ENCODE results near the gene OGG1. TPM values are rescaled to one million over a fixed set of nuclear protein-coding genes. Genes with fewer than 3 reads are reported as not detected.

The OGG1 gene
- total RNA-seq, 4 donors from 2014 or later: 51.2 to 163 (median 74.1) TPM

- H3K9me3 ChIP-seq: no peaks in the 10 kb centered on the region
- no peak overlapping the region for H3K4me3 ChIP-seq
- peaks cover 0 to 17% (median 5%) of the 10 kb centered on the region in 4 donors for H3K4me1 ChIP-seq
- H3K27me3 ChIP-seq: no peaks in the 10 kb centered on the region
- TF ChIP-seq POLR2A (IDR thresholded peaks at IDR 0.05) (no peak), CTCF (IDR thresholded peaks at IDR 0.05) (no peak)
- H3K27ac ChIP-seq: no peak overlapping the region
- H3K36me3 ChIP-seq: peaks cover 0 to 5% (median 0%) of the 10 kb centered on the region in 3 donors
- no peak for DNase-seq
These were observed 20.3 kb upstream of the OGG1 start for GRCh38 chr3:9729419-9729818.

GRCh38 chr3:9730657-9731205 is 19.0 kb upstream of the OGG1 start:
- peaks cover 0 to 17% (median 5%) of the 10 kb centered on the region in 4 donors for H3K4me1 ChIP-seq

DNA sequence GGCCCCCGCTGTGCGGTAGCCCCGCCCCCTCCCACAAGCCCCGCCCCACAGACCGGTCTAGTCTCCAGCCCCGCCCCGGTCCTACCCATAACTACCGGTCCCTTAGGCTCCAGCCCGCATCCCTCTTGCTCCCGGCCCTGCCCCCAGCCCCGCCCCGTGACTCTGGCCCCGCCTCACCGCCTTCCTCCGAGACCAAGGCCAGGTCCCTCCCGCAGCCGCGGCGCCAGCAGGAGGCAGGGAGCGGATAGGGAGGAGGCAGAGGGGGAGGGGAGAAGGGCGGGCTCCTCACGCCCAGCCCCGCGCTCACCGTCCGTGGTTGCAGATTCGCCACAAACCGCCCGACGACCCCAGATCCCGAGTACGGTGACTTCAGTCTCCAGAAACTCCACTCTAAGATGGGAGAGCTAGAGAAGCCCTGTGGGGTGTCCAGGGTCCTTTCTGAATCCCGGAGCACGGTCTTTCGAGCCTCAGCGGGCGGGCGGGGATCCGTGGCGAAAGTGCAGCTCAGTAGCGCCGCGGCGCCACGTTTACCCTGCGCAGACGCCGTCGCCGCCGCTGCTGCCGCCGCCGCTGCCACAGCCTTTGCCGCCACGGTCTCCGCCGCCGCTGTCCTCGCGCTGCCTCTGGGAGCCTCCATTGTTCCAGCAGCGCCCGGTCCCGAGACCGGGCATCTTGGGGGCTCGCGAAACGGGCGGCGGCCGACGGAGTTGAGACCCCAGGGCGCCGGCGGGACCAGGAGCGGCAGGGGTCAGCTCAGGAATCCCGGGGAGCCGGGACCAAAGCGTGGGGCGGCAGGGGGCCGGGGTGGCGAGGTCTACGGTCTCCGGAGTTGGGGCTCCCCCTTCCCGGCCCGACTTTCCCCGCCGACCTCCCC is 18.3 kb upstream of the OGG1 start, which contains the start of gene BRPF1:
TSS of gene BRPF1 (plus strand) at position 530 of the 874 bp plus-strand sequence. CDS start 2,406 bp downstream, outside the sequence.
- DNase-seq: peak; percentile 100
- no peaks in the 10 kb centered on the region for H3K9me3 ChIP-seq
- H3K27ac ChIP-seq: peak within 1 kb of the TSS; percentile 90 to 97 (median 92)
- no peaks in the 10 kb centered on the region for H3K27me3 ChIP-seq
- peak within 1 kb of the TSS; percentile 81 to 100 (median 88) for H3K4me3 ChIP-seq
- H3K4me1 ChIP-seq: peaks cover 0 to 17% (median 5%) of the 10 kb centered on the region in 4 donors
- peaks cover 0 to 25% (median 0%) of the 10 kb centered on the region in 3 donors for H3K36me3 ChIP-seq
- peak in 2 of 6 experiments; percentile 13 to 17 for TF ChIP-seq CTCF (IDR thresholded peaks at IDR 0.05)
- peak; percentile 42 to 54 for TF ChIP-seq POLR2A (IDR thresholded peaks at IDR 0.05)

More at GRCh38 chr3:9730657-9731205, 19.0 kb upstream of the OGG1 start:
- no peaks in the 10 kb centered on the region for H3K27me3 ChIP-seq
- H3K4me3 ChIP-seq: peak overlapping the region; percentile 81 to 100 (median 88)
- H3K36me3 ChIP-seq: peaks cover 0 to 18% (median 0%) of the 10 kb centered on the region in 3 donors
- no peaks in the 10 kb centered on the region for H3K9me3 ChIP-seq
- no peak for DNase-seq
- peak overlapping the region; percentile 90 to 97 (median 92) for H3K27ac ChIP-seq
- peak in 1 of 6 experiments; percentile 1 for TF ChIP-seq CTCF (IDR thresholded peaks at IDR 0.05)
- no peak for TF ChIP-seq POLR2A (IDR thresholded peaks at IDR 0.05)

- Histone ChIP-seq H3K27me3 (no peaks in the 10 kb centered on the region), H3K4me1 (peaks cover 0 to 17% (median 5%) of the 10 kb centered on the region in 4 donors), H3K27ac (peak overlapping the region; percentile 90 to 97 (median 92)), H3K9me3 (no peaks in the 10 kb centered on the region), H3K4me3 (peak overlapping the region; percentile 81 to 100 (median 88)), H3K36me3 (peaks cover 0 to 32% (median 0%) of the 10 kb centered on the region in 3 donors)
- TF ChIP-seq POLR2A (IDR thresholded peaks at IDR 0.05): no peak
- no peak for TF ChIP-seq CTCF (IDR thresholded peaks at IDR 0.05)
- DNase-seq: peak; percentile 57 to 70 (median 63)
These were observed 17.5 kb upstream of the OGG1 start for GRCh38 chr3:9732080-9732739.

- no peak for DNase-seq
- Histone ChIP-seq H3K27ac (no peak overlapping the region), H3K4me3 (peak overlapping the region; percentile 81 to 100 (median 88))
These were observed 17.0 kb upstream of the OGG1 start for GRCh38 chr3:9732740-9733115.

More at GRCh38 chr3:9732740-9733115, 17.0 kb upstream of the OGG1 start:
- no peak for TF ChIP-seq CTCF (IDR thresholded peaks at IDR 0.05)
- TF ChIP-seq POLR2A (IDR thresholded peaks at IDR 0.05): no peak
- peaks cover 0 to 38% (median 0%) of the 10 kb centered on the region in 3 donors for H3K36me3 ChIP-seq
- H3K9me3 ChIP-seq: no peaks in the 10 kb centered on the region
- H3K4me1 ChIP-seq: peaks cover 0 to 17% (median 5%) of the 10 kb centered on the region in 4 donors
- no peaks in the 10 kb centered on the region for H3K27me3 ChIP-seq
